H9 (cell line): Measurements from ENCODE around the gene GRID1. TPM values are rescaled to one million over a fixed set of nuclear protein-coding genes. Genes with fewer than 3 reads are reported as not detected.
A peak's percentile ranks its signal among the peaks of the same experiment; 100 is the strongest.

Source experiments
- DNase-seq: peaks from one replicate; pipeline ENCODE4 v3.0.0-alpha.2; 2017
- H2AFZ ChIP-seq: one replicate; pipeline ENCODE4 v1.6.1; 2013; ENCODE audit warnings: mild to moderate bottlenecking, low read length, control low read depth, moderate library complexity
- H2AK5ac ChIP-seq: 2 replicates; pipeline ENCODE4 v1.6.1; 2013; ENCODE audit warnings: low read length, control low read depth, mixed read lengths; ENCODE audit not compliant: insufficient read length
- H2BK120ac ChIP-seq: one replicate; pipeline ENCODE4 v1.6.1; 2013; ENCODE audit warnings: low read depth, mild to moderate bottlenecking, low read length, control low read depth, inconsistent platforms; ENCODE audit not compliant: poor library complexity, severe bottlenecking
- H2BK12ac ChIP-seq: 2 replicates; pipeline ENCODE4 v1.6.1; 2013; ENCODE audit warnings: low read length, control low read depth, mixed read lengths, low read depth; ENCODE audit not compliant: insufficient read length
- H2BK15ac ChIP-seq: 2 replicates; pipeline ENCODE4 v1.6.1; 2013; ENCODE audit warnings: low read depth, low read length, control low read depth
- H2BK20ac ChIP-seq: one replicate; pipeline ENCODE4 v1.6.1; 2013; ENCODE audit warnings: low read depth, mild to moderate bottlenecking, low read length, control low read depth, inconsistent platforms; ENCODE audit not compliant: poor library complexity, severe bottlenecking
- H2BK5ac ChIP-seq: 2 replicates; pipeline ENCODE4 v1.6.1; 2013; ENCODE audit warnings: low read length, control low read depth, mixed read lengths; ENCODE audit not compliant: insufficient read length
- H3K14ac ChIP-seq: 2 replicates; pipeline ENCODE4 v1.6.1; 2013; ENCODE audit warnings: low read length, control low read depth; ENCODE audit not compliant: insufficient read depth
- H3K18ac ChIP-seq: 2 replicates; pipeline ENCODE4 v1.6.1; 2013; ENCODE audit warnings: low read depth, mild to moderate bottlenecking, mixed read lengths, low read length, control low read depth; ENCODE audit not compliant: insufficient read length
- H3K23ac ChIP-seq: 2 replicates; pipeline ENCODE4 v1.6.1; 2013; ENCODE audit warnings: low read length, control low read depth, mixed read lengths, low read depth; ENCODE audit not compliant: insufficient read length
- H3K23me2 ChIP-seq: 2 replicates; pipeline ENCODE4 v1.6.1; 2013; ENCODE audit warnings: low read depth, mild to moderate bottlenecking, mixed read lengths, low read length, control low read depth; ENCODE audit not compliant: insufficient read length, poor library complexity, severe bottlenecking
- H3K27ac ChIP-seq: 2 replicates; pipeline ENCODE4 v1.5.1; 2013; ENCODE audit warnings: low read length, control low read depth, mixed read lengths, low read depth; ENCODE audit not compliant: insufficient read length
- H3K27me3 ChIP-seq: 2 replicates; pipeline ENCODE4 v1.6.1; 2013; ENCODE audit warnings: low read length, control low read depth, inconsistent platforms; ENCODE audit not compliant: insufficient read depth
- H3K4ac ChIP-seq: 2 replicates; pipeline ENCODE4 v1.6.1; 2013; ENCODE audit warnings: low read depth, mild to moderate bottlenecking, control low read depth, inconsistent platforms, low read length, moderate library complexity
- H3K4me1 ChIP-seq: 2 replicates; pipeline ENCODE4 v1.6.1; 2013; ENCODE audit warnings: low read length, control low read depth, inconsistent platforms; ENCODE audit not compliant: insufficient read depth
- H3K4me2 ChIP-seq: 2 replicates; pipeline ENCODE4 v1.6.1; 2013; ENCODE audit warnings: low read length, control low read depth, mixed read lengths; ENCODE audit not compliant: insufficient read length, insufficient read depth
- H3K56ac ChIP-seq: 2 replicates; pipeline ENCODE4 v1.6.1; 2013; ENCODE audit warnings: low read depth, mild to moderate bottlenecking, mixed read lengths, low read length, control low read depth; ENCODE audit not compliant: insufficient read length
- H3K79me1 ChIP-seq: 2 replicates; pipeline ENCODE4 v1.6.1; 2013; ENCODE audit warnings: low read depth, mild to moderate bottlenecking, moderate library complexity, low read length, control low read depth, inconsistent platforms; ENCODE audit not compliant: insufficient read depth, poor library complexity, severe bottlenecking
- H3K79me2 ChIP-seq: 2 replicates; pipeline ENCODE4 v1.6.1; 2013; ENCODE audit warnings: low read length, control low read depth, inconsistent platforms; ENCODE audit not compliant: insufficient read depth
- H3K9ac ChIP-seq: 2 replicates; pipeline ENCODE4 v1.6.1; 2013; ENCODE audit warnings: low read length, control low read depth, mixed read lengths; ENCODE audit not compliant: insufficient read length; ENCODE audit errors: extremely low read depth
- H3K9me3 ChIP-seq: one replicate; pipeline ENCODE4 v1.6.1; 2013; ENCODE audit warnings: low read depth, low read length, inconsistent platforms; ENCODE audit not compliant: control insufficient read depth
- H3T11ph ChIP-seq: one replicate; pipeline ENCODE4 v1.6.1; 2013; ENCODE audit warnings: mild to moderate bottlenecking, low read length, control low read depth, inconsistent platforms
- H4K20me1 ChIP-seq: one replicate; pipeline ENCODE4 v1.6.1; 2013; ENCODE audit not compliant: control insufficient read depth, insufficient read length, insufficient read depth
- H4K5ac ChIP-seq: 2 replicates; pipeline ENCODE4 v1.6.1; 2013; ENCODE audit warnings: low read depth, mild to moderate bottlenecking, mixed read lengths, low read length, control low read depth; ENCODE audit not compliant: insufficient read length
- H4K8ac ChIP-seq: replicated peaks from 2 replicates; pipeline ENCODE4 v1.6.1; 2013; ENCODE audit warnings: low read length, control low read depth, mixed read lengths, low read depth; ENCODE audit not compliant: insufficient read length
- H4K91ac ChIP-seq: 2 replicates; pipeline ENCODE4 v1.6.1; 2013; ENCODE audit warnings: low read depth, mild to moderate bottlenecking, moderate library complexity, mixed read lengths, low read length, control low read depth; ENCODE audit not compliant: insufficient read length
- H3K27ac Mint-ChIP-seq, 3 experiments: 2 replicates in 2 of 3; 3 replicates in 1 of 3; pipeline ENCODE4 v1.8.0; 2020 to 2021; ENCODE audit warnings: mixed read lengths in 3 of 3, mild to moderate bottlenecking in 1 of 3, moderate library complexity in 1 of 3
- H3K27me3 Mint-ChIP-seq: 2 replicates; pipeline ENCODE4 v1.8.0; 2021; ENCODE audit warnings: low read depth, mild to moderate bottlenecking, moderate library complexity, mixed read lengths
- H3K36me3 Mint-ChIP-seq, 3 experiments: 2 replicates in 2 of 3; 3 replicates in 1 of 3; pipeline ENCODE4 v1.8.0; 2020 to 2021; ENCODE audit warnings: low read depth in 3 of 3, mixed read lengths in 3 of 3; ENCODE audit not compliant: insufficient read depth in 1 of 3
- H3K4me1 Mint-ChIP-seq, 2 experiments: 2 replicates each; pipeline ENCODE4 v1.8.0; 2020; ENCODE audit warnings: mixed read lengths in 2 of 2
- H3K4me3 Mint-ChIP-seq, 2 experiments: 2 replicates in 1 of 2; 3 replicates in 1 of 2; pipeline ENCODE4 v1.8.0; 2020 to 2021; ENCODE audit warnings: mild to moderate bottlenecking in 2 of 2, mixed read lengths in 2 of 2, moderate library complexity in 1 of 2
- H3K9me3 Mint-ChIP-seq, 2 experiments: 2 replicates in 1 of 2; 3 replicates in 1 of 2; pipeline ENCODE4 v1.8.0; 2020; ENCODE audit warnings: mild to moderate bottlenecking in 2 of 2, mixed read lengths in 2 of 2, moderate library complexity in 1 of 2
- CTCF ChIP-seq: fragments of 200-600 bp; sonication (generic); conservative IDR thresholded peaks from 3 replicates; pipeline ENCODE4 v1.8.0; 2021; ENCODE audit warnings: antibody characterized with exemption, mild to moderate bottlenecking
- WGBS: extraction: QIAGEN DNeasy Blood & Tissue Kit; methylation state at CpG from one replicate; pipeline ENCODE4 v1.1.7; 2013; ENCODE audit warnings: missing lambda C conversion rate, low lambda C conversion rate, mixed read lengths; ENCODE audit not compliant: insufficient read length; ENCODE audit errors: extremely low coverage; 5-methylcytosine and 5-hydroxymethylcytosine counted together
- total RNA-seq: library from RNA; stranded (reverse); gene quantifications from 2 replicates; pipeline ENCODE4 v1.2.1, GENCODE V29; 2021

Gene GRID1
- total RNA-seq, 1 experiment from 2014 or later, result 0.35 TPM

- H3K27me3 ChIP-seq, result no peaks in the 10 kb centered on the region
- H2BK120ac ChIP-seq, result no peak overlapping the region
- TF ChIP-seq CTCF, result no peak
- no peaks in the 10 kb centered on the region for H3K23me2 ChIP-seq
- no peak overlapping the region for H2BK15ac ChIP-seq
- H2BK12ac ChIP-seq, result no peak overlapping the region
- WGBS, result no CpG with 5 or more reads among the region's 7 CpGs
- no peak overlapping the region for H3K27ac ChIP-seq
- no peak overlapping the region for H4K8ac ChIP-seq
- H3K23ac ChIP-seq, result no peak overlapping the region
- Mint-ChIP-seq H3K4me1 (peaks cover 33 to 34% of the 10 kb centered on the region in 2 experiments), H3K27ac (peak overlapping the region in 1 of 3 experiments; percentile 85; a peak in 2 of 7 replicates), H3K27me3 (peaks cover 3% of the 10 kb centered on the region), H3K36me3 (peaks cover 11 to 28% (median 23%) of the 10 kb centered on the region in 3 experiments), H3K4me3 (no peak overlapping the region), H3K9me3 (peaks cover 22 to 26% of the 10 kb centered on the region in 2 experiments)
- H2AFZ ChIP-seq, result no peak overlapping the region
- H3K9ac ChIP-seq, result no peak overlapping the region
- H3K4ac ChIP-seq, result no peak overlapping the region
- no peak overlapping the region for H3K18ac ChIP-seq
- no peak overlapping the region for H3T11ph ChIP-seq
- H4K91ac ChIP-seq, result no peak overlapping the region
- H4K20me1 ChIP-seq, result no peaks in the 10 kb centered on the region
- H3K4me2 ChIP-seq, result no peak overlapping the region
- no peak overlapping the region for H2BK5ac ChIP-seq
- H3K14ac ChIP-seq, result peak overlapping the region; percentile 25; the same call in 1 of the 2 replicates
- peaks cover 11% of the 10 kb centered on the region; the same call in 1 of the 2 replicates for H3K4me1 ChIP-seq
- no peak overlapping the region for H4K5ac ChIP-seq
- H3K56ac ChIP-seq, result no peak overlapping the region
- no peaks in the 10 kb centered on the region for H3K79me1 ChIP-seq
- DNase-seq, result no peak
- no peaks in the 10 kb centered on the region for H3K79me2 ChIP-seq
- no peak overlapping the region for H2BK20ac ChIP-seq
- H2AK5ac ChIP-seq, result no peak overlapping the region
- H3K9me3 ChIP-seq, result peaks cover 4% of the 10 kb centered on the region
Measured at GRCh38 chr10:86234107-86234506, 132.5 kb downstream of the GRID1 start.
